CD1c-positive myeloid dendritic cell (primary cell): ENCODE measurements around the gene CTNNA3.

Experiments used
- DNase-seq: peaks from one replicate; pipeline ENCODE4 v3.0.0-alpha.2; 2016; ENCODE audit errors: extremely low spot score

Gene CTNNA3

DNA sequence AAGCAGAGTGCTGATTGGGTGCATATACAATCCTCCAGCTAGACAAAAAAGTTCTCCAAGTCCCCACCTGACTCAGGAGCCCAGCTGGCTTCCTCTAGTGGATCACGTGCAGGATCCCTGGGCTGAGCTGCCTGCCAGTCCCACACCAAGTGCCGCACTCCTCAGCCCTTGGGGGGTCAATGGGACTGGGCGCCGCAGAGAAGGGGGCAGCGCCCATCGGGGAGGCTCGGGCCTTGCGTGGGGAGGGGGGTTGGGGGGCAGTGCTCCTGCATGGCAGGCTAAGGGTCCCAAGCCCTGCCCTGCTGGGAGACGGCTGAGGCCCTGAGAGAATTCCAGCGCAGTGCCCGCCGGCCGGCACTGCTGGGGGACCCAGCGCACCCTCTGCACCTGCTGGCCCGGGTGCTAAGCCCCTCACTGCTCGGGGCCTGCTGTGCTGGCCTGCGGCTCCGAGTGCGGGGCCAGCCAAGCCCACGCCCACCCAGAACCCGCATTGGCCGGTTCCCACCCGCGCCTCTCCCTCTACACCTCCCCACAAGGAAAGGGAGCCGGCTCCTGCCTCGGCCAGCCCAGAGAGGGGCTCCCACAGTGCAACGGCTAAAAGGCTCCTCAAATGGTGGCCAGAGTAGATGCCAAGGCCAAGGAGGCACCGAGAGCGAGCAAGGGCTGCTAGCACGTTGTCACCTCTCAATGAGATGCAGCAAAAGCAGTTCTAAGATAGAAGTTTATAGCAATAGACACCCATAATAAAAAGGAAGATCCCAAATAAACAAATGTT, 1044.5 kb downstream of the CTNNA3 start:
- no peak for DNase-seq

DNA sequence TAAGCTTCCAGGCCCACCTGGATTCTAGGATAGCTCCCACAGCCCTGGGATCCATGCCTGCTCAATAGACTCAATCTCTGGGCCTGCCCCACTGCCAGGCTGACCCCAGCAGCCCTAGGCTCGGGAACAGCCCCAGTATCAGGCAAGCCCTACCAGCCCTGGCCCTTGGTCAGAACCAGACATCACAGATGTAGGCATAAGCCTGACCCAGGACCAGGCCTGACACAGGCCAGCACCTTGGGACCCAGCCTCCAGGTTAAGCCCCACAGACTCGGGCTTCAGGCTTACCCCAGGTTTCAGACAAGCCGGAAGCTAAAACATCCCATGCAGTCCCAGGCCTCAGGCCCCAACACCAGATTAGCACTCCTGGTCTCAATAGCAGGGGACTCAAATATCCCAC, 1046.4 kb downstream of the CTNNA3 start:
- no peak for DNase-seq

GRCh38 chr10:66642217-66642616, 1053.8 kb downstream of the CTNNA3 start:
- no peak for DNase-seq

- no peak for DNase-seq
These were observed 1056.6 kb downstream of the CTNNA3 start for GRCh38 chr10:66639371-66639770.

GRCh38 chr10:66637273-66638036, 1058.5 kb downstream of the CTNNA3 start:
- no peak for DNase-seq

GRCh38 chr10:66629996-66630395, 1066.0 kb downstream of the CTNNA3 start:
- DNase-seq: no peak

DNA sequence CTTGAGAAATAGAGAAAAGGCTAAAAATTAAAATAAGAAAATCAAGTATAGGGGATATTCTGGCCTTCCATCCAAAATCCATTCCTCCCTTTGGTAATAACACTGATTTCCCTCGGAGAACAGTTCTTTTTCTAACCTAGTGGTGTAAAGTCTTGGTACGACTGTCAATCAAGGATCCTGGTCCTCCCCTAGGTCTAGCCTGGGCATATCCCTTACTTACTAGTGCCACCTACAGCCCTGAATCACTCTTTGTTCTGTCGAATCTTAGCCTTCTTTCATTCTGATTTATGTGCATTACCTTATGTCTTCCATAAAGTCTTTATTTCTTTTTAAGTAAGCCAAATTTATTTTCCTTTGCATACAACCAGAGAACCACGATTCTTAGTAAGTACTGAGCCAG, 1068.8 kb downstream of the CTNNA3 start:
- no peak for DNase-seq

- no peak for DNase-seq
These were observed 1070.0 kb downstream of the CTNNA3 start for GRCh38 chr10:66625709-66626590.

DNA sequence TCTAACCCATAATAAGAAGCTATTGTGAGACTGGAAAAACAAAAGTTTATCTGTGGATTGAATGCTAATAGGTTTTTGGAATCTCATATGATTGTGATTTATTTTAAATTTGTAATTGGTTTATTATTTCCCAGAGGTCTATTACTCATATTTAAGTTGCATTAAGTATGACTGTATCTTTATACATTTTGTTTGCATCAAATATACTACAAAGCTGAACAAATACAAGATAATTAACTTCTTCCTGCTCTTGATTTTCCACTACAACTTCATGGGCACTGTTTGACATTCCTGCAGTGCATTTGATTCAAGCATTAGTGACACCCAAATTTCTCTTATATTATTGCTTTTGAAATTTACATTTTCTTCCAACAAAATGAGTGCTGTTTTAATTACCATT, 1073.9 kb downstream of the CTNNA3 start:
- DNase-seq: no peak

DNA sequence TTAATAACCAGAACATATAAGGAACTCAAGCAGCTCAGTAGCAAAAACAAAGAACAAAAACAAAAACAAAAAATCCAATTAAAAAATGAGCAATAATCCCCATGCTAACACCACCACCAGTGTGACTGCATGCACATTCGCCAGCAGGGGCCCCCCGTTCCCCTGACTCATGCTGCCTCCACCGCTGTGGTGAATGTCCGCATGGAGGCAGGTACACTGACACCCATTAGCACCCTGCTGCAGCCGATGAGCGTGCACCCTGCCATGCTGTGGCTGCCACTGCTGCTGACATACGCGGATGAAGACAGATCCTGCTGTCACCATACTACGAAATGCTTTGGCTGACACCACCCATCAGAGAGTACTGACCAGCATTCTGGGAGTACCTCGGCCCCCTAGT, 1091.8 kb downstream of the CTNNA3 start:
- DNase-seq: no peak

GRCh38 chr10:66591865-66592264, 1104.1 kb downstream of the CTNNA3 start:
- no peak for DNase-seq

DNA sequence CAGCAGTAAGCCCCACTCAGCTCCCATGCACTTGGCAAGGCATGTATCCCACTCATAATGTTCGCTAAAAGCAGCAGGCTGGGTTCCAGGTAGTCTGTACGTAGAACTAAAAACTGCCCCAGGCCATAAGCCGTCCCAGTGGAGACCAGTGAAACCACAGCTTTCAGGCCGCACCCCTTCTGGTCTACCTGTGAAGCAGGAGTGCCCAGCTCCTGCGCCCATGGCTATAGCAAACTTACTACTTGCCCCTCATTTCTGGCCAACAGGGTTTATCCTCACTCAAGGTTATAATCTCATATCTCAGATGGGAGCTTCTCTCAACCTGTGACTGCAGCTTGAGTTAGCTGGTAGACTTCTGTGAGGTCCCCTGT, 1108.3 kb downstream of the CTNNA3 start:
- DNase-seq: no peak

DNA sequence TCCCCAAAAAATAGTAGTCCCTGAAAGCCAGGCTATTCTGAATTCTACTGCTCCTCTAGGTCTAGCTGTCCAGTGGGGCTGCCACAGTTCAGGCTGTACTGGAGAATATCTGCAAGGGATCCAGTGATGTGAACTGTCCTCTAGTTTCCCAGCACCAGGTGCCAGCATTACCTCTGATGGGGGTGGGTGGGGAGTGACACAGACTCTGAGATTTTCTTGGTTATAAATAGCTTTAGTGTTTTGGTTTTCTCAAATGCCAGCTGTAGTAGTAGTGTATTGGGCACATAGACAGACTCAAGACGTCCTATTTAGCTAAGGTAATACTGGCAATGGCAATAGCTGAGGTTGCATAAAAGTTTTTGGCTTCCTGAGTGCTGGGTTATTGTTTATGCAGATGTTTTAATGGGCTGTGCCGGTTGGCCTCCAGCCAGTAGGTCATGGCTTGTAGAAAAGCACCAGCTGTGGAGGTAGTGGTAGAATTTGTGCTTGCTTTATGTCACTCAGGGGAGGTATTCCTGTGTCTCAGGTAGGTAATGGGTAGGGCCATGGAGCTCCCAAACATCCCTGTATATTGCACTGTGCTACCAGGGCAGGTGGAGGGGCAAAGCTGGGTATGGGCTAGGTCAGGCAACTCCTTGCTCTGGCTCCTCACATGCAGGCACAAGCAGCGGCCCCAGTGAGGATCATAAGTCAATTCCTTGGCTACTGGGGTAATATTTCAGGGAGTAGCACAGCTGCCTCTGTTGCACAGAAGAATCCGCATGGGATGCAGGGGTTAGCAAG, 1108.9 kb downstream of the CTNNA3 start:
- no peak for DNase-seq

GRCh38 chr10:66586073-66586472, 1109.9 kb downstream of the CTNNA3 start:
- DNase-seq: no peak

DNA sequence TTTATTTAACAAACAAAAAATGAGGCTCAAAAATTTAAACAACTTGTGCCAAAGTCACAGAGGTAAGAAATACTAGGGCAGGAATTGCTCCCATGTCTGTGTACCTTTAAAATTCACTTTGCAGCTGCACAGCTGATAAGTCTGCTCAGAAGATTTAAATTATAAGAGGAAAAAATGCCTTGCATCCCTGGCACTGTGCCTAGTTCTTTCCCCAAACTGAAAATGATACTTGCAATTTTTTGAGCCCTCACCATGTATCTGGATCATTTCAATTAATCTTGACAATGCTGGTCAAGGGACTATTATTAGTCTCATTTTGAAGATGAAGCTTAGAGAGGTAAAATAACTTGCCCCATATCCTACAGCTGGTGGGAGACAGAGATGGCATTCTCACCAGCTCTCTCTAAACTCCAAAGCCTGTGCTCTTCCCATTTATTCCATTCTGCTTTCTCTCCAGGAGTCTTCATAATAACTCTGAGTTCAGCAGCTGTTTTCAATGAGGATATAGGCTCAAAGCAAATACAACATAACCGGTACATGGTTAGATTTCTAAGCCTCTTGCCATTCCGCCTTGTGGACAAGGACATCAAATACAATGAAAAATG, 1120.6 kb downstream of the CTNNA3 start:
- no peak for DNase-seq

DNA sequence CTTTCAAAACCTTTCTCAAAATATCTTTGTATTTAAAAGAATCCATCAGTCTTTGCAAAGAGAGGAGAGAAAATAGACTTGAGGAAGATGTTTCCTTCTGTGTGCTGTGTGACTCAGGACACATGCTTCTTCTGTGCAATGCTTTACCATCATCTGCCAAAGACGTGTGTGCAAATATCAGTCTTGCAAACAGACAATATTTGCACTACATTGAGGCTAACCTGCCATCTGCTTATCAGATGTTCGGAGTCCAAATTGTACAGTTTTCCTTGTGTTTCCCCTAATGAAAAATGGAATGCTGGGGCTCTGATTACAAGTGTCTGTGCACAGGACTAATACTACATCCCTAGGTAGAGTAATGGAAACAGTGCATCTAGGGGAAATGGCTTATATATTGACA, 1123.3 kb downstream of the CTNNA3 start:
- DNase-seq: no peak

GRCh38 chr10:66565999-66566398, 1130.0 kb downstream of the CTNNA3 start:
- no peak for DNase-seq

GRCh38 chr10:66564287-66564686, 1131.7 kb downstream of the CTNNA3 start:
- DNase-seq: no peak

DNA sequence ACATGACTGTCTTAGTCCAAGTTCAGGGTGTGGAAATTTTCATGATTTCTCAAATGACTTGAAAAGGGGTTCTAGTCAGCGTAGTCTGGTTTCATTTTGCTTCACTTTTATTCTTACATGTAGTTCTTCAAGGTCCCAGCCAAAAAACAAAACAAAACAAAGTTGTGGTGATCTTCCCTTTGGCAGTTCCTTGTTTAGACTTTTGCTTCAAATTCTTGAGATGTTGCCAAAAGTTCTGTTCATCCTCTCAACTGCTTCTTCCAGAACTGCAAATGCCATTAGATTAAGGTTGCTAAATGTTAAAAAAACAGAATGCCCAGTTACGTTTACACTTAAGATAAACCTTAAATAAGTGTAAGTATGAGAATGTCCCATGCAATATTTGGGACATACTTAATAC, 1140.9 kb downstream of the CTNNA3 start:
- no peak for DNase-seq

DNA sequence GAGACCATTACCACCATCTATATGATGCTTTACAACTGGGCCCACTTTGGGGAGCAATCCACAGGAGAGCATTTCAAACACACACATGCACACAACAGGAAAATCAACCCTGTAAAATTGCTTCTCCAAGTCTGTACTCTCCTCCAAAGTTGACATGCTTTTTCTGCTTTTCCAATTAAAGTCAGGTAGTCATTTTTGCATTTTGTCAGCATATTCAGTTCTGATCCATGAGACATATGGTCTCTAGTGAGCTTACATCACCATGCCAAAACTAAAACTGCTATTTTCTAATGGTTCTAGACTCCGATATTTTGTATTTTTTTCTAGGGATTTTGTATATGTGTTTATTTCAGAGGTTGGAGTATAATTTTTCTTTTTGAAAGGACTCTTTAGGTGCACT, 1143.7 kb downstream of the CTNNA3 start:
- DNase-seq: no peak

GRCh38 chr10:66550351-66550750, 1145.6 kb downstream of the CTNNA3 start:
- no peak for DNase-seq
